ENCODE data around the gene HK2.
"Not testable (repeated sequence)": the region's sequence is repeated elsewhere in the genome, so short reads cannot be mapped to it uniquely, and the experiment has no call there.

HK2 gene

DNA sequence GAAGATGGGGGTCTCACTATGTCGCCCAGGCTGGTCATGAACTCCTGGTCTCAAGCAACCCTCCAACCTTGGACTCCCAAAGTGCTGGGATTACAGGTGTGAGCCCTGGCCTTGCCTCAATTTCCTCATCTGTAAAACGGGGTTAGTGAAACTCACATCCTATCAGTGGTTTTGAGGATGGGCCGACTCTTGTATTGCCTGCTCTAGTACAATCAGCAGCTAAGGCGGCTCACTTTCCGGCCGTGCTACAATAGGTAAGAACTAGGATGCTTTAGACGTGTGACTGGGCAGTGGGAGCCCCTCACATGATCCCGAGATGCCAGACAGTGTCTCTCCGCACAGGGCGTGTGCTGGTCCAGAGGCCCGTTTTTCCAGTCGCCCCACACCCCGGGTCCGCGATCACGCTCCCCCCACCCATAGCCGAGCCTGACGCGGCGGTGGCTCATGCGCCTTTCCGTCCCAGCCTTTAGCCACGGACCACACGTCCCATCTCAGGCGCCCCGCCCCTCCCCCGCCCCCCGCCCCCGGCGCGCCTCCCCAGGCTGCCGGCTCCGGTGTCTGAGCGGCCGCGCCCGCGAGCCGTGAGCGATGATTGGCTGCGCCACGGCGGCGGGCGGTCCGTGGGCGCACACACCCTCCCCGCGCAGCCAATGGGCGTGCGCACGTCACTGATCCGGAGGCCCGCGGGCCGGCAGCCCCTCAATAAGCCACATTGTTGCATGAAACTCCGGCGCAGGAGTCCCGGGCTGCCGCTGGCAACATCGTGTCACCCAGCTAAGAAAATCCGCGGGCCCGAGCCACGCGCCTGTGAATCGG is at the start of gene HK2:
Gene HK2 (plus strand): TSS at position 710 of the 816 bp plus-strand sequence. CDS start 454 bp downstream, outside the sequence.
- peak; percentile 64 for DNase-seq (ENCODE audit: low read depth)
- no peak for TF ChIP-seq CTCF (IDR thresholded peaks at IDR 0.05; ENCODE audit: low read depth, low read length, missing control alignments)
- peak within 1 kb of the TSS; percentile 66 for H3K4me3 ChIP-seq (ENCODE audit: low read depth, low read length)

GRCh38 chr2:74789271-74789670 is 44.7 kb upstream of the HK2 start:
- no peak overlapping the region for H3K4me3 ChIP-seq (ENCODE audit: low read depth, low read length)
- DNase-seq (ENCODE audit: low read depth), result no peak
- TF ChIP-seq CTCF (IDR thresholded peaks at IDR 0.05; ENCODE audit: low read depth, low read length, missing control alignments), result no peak

DNA sequence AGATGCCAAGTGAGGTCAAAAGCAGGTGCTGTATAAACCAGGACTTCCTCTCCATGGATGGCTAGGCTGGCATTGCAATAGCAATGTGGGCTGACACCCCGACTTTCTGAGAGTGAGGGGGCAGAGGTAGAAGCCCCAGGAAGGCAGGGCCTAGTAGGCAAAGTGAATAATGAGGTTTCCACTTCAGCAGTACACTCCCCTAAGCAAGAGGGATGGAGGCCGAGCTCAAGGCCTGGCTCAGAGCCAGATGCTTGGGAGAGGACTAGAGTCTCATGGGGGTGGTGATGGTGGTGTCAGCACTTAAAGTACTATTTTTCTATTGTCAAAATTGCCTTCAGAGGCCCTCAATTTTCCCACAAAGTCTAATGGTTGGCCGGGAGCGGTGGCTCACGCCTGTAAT is 41.6 kb upstream of the HK2 start:
- DNase-seq (ENCODE audit: low read depth), result no peak
- no peak overlapping the region for H3K4me3 ChIP-seq (ENCODE audit: low read depth, low read length)
- no peak for TF ChIP-seq CTCF (IDR thresholded peaks at IDR 0.05; ENCODE audit: low read depth, low read length, missing control alignments)

DNA sequence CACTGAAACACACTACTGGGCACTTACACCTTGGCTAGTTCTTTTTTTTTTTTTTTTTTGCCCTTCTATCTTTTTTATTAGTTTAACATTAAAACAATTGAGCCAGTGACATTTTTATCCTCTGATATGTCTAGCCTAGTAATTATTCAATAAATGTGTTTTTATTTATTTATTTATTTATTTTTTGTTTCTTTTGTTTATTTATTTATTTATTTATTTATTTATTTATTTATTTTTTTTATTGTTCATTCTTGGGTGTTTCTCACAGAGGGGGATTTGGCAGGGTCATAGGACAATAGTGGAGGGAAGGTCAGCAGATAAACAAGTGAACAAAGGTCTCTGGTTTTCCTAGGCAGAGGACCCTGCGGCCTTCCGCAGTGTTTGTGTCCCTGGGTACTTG is 39.0 kb upstream of the HK2 start:
- DNase-seq (ENCODE audit: low read depth), result not testable (repeated sequence)

DNA sequence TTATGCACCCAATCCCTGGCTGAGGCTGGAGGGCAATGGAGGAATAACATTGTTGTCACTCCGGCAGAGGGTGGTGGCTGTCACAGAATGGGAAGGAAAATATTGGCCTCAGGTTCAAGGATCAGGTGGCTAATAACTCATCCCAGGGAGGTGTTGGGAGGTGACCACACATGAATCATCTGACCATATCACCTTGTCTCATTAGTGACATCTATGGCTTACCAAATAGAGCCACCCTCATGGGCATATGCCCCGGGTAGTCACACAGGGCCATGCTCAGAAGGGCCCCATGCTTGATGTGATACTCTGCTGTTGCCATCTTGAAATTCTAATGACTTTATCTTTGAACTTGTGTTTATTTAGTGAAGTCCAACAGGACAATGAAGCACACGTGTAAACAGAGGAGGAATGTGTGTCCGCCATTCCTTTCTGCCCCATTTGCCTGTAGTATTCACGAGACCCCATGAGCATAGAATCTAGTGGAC is 27.5 kb upstream of the HK2 start:
- TF ChIP-seq CTCF (IDR thresholded peaks at IDR 0.05; ENCODE audit: low read depth, low read length, missing control alignments), result no peak
- DNase-seq (ENCODE audit: low read depth), result no peak
- no peak overlapping the region for H3K4me3 ChIP-seq (ENCODE audit: low read depth, low read length)

More for the DNA sequence above, 39.0 kb upstream of the HK2 start:
- not testable (repeated sequence) for H3K4me3 ChIP-seq (ENCODE audit: low read depth, low read length)

DNA sequence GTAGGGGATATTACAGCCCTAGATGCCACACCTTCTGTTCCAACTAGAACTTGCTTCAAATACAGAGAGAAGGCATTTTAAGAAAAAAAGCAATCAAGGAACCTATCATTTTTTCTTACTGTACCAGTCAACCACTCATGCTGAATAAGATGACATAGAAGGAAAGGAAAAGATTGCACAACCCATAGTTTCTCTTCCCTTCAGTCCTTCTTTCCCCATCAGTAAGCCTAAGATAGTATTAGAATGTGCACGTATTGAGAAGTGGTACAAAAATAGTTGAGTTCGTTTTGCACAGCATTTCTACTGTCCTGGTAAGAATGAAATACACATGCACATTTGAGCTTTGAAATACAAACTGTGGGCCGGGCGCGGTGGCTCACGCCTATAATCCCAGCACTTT is 27.0 kb upstream of the HK2 start:
- no peak overlapping the region for H3K4me3 ChIP-seq (ENCODE audit: low read depth, low read length)
- no peak for TF ChIP-seq CTCF (IDR thresholded peaks at IDR 0.05; ENCODE audit: low read depth, low read length, missing control alignments)
- DNase-seq (ENCODE audit: low read depth), result no peak

- no peak for DNase-seq (ENCODE audit: low read depth)
- H3K4me3 ChIP-seq (ENCODE audit: low read depth, low read length), result no peak overlapping the region
- no peak for TF ChIP-seq CTCF (IDR thresholded peaks at IDR 0.05; ENCODE audit: low read depth, low read length, missing control alignments)
These were observed 20.9 kb upstream of the HK2 start for GRCh38 chr2:74812787-74813590.
